ENCODE measurements around the gene SRSF3.

DNA sequence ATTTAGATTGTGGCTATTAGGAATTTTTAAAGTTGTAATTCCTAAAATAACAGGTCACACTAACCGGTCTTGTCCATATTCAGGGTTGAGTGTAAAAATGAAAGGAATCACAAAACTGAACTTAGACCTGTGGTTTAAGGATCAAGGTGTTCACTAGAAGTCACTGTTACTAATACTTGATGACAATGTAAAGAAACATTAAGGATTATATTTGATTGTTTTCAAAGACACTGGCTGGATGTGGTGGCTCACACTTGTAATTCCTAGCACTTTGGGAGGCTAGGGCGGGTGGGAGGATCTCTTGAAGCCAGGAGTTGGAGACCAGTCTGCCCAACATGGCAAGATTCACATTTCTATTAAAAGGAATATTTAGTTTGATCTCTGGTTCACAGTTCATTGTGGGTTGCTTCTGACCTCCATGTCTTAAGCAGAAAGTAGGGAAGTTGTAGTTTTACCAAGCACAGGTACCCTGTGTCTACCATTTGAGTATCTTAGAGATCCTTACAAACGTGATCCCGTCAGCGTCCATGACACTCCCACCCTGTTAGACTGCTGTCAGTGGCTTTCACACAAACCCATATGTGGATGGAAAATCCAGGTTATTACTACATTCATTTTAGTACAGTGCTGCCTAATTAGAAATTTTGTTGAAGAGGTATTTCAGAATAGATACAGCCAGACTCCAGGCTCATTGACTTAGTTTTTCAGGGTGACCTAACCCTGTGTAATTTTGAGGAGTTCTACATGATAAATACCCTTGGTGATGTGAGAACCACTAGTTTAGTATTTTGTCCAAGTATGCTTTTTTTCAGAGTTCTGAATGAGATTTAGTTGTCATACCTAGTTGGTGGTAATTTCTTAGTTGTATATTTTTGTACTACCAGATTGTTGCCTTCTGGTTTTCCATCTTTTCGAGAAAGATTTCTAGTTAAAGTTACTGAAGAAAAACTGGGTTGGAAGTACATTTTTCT lies 10.2 kb downstream of the SRSF3 start:
- TF ChIP-seq, protein P1, sequence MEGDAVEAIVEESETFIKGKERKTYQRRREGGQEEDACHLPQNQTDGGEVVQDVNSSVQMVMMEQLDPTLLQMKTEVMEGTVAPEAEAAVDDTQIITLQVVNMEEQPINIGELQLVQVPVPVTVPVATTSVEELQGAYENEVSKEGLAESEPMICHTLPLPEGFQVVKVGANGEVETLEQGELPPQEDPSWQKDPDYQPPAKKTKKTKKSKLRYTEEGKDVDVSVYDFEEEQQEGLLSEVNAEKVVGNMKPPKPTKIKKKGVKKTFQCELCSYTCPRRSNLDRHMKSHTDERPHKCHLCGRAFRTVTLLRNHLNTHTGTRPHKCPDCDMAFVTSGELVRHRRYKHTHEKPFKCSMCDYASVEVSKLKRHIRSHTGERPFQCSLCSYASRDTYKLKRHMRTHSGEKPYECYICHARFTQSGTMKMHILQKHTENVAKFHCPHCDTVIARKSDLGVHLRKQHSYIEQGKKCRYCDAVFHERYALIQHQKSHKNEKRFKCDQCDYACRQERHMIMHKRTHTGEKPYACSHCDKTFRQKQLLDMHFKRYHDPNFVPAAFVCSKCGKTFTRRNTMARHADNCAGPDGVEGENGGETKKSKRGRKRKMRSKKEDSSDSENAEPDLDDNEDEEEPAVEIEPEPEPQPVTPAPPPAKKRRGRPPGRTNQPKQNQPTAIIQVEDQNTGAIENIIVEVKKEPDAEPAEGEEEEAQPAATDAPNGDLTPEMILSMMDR (IDR thresholded peaks at IDR 0.05; ENCODE audit: low read length) = no peak
- no peak for TF ChIP-seq EZH2 (IDR thresholded peaks at IDR 0.05; ENCODE audit: borderline replicate concordance, low read length)
